ENCODE results near the gene C20orf204.

C20orf204 gene

DNA sequence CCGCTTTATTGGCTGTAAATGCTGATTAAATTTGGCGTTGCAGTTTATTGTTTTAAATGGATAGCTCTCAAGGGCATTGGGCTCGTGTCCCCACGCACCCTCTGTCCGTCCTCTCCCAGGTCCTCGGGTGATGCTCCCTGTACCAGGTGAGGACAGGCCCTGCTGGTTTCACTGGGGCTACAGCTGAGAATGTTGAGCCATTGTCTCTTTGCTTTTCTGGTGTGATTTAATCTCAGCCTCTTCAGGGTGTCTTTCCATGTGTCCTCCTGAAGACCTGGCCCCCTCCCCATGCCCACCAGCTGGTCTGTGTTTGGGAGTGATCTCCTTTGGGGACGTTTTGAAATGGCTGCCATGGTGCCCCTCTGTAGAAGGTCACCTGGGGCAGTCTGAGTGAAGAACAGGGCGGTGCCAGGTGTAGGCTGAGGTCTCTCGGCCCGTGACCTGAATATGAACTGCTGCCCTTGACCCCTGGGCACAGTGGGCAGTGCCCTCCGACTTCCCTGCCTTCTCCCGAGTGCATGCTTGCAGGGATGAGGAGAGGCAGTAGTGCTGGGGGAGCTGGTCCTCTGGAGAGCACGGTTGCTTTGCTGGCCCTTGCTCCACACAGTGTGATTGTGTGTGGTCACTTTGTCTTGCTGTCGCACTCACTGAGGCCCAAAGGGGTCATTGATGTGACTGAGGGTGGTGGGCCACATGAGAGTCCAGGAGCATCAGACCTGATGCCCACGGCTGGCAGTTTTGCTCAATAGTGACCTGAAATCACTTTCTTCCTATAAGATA lies 12.4 kb upstream of the C20orf204 start:
- no peak for DNase-seq (ENCODE audit: low spot score)
- no peak for TF ChIP-seq CTCF (IDR thresholded peaks at IDR 0.05; ENCODE audit: extremely low read depth, missing control alignments)

GRCh38 chr20:64024141-64024990 lies 11.6 kb upstream of the C20orf204 start:
- DNase-seq (ENCODE audit: low spot score) = no peak
- TF ChIP-seq CTCF (IDR thresholded peaks at IDR 0.05; ENCODE audit: extremely low read depth, missing control alignments) = no peak

DNA sequence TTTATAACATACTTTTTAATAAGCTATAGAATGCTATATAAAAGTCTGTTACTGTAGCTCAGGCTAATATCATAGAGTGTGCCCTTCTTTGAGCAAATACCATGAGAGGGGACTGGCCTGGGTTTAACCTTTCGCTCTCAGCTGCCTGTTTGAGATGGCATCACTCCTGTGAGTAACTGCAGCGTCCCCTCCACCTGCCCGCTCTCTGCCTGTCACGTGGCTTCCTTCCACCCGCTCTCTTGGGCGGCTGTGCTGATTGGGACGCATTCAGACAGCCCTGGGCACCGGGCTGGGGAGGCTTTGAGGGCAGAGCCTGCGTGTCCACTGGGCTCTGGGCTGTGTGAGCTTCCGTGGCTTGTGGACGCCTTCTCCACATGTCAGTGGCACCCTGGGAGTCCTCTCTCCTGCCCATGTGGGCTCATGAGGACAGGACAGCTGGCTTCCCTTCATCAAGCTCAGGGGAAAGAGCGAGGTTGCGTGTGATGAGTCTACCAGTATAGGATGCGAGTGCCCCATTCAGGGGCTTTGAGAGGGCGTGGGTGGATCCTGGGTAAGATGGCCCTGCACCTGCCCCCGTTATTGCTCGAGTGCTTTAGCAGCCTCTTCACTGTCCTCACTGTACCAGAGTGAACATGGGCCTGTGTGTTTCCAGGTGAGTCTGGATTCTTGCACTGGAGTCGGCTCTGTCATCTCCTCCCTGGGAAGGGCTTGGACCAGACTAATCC lies 10.7 kb upstream of the C20orf204 start:
- no peak for DNase-seq (ENCODE audit: low spot score)
- no peak for TF ChIP-seq CTCF (IDR thresholded peaks at IDR 0.05; ENCODE audit: extremely low read depth, missing control alignments)

GRCh38 chr20:64025826-64026412 lies 10.1 kb upstream of the C20orf204 start:
- TF ChIP-seq CTCF (IDR thresholded peaks at IDR 0.05; ENCODE audit: extremely low read depth, missing control alignments) = no peak
- no peak for DNase-seq (ENCODE audit: low spot score)

DNA sequence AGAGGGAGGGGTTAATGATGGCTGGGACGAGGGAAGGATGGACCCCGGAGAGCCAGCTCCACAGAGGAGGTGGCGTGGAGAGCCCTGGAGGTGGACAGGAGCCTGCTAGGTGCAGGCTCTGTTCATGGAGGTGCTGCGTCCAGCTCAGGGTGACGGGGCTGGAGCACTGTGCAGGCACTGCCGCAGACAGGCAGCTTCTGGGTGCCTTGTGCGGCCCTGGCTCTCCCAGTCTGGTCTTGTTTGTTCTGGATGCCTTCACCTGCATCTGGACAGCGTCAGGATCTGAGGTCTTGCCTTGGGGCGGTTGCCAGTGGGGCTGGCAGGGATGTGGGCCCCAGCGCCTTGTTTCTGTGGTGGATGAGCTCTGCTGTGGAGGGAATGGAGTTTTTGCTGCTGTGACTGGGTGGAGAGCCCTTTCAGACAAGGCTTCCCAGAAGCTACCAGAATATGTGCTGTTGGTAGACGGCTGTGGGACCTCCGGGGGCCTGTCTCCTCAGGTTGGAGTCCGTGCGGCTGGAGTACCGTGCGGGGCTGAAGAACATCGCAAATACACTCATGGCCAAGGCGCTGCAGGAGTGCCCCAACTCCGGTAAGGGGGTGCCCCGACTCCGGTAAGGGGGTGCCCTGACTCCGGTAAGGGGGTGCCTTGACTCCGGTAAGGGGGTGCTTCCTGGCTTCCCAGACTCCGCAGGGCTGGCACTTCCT lies 7.8 kb upstream of the C20orf204 start:
- no peak for TF ChIP-seq CTCF (IDR thresholded peaks at IDR 0.05; ENCODE audit: extremely low read depth, missing control alignments)
- DNase-seq (ENCODE audit: low spot score) = no peak

DNA sequence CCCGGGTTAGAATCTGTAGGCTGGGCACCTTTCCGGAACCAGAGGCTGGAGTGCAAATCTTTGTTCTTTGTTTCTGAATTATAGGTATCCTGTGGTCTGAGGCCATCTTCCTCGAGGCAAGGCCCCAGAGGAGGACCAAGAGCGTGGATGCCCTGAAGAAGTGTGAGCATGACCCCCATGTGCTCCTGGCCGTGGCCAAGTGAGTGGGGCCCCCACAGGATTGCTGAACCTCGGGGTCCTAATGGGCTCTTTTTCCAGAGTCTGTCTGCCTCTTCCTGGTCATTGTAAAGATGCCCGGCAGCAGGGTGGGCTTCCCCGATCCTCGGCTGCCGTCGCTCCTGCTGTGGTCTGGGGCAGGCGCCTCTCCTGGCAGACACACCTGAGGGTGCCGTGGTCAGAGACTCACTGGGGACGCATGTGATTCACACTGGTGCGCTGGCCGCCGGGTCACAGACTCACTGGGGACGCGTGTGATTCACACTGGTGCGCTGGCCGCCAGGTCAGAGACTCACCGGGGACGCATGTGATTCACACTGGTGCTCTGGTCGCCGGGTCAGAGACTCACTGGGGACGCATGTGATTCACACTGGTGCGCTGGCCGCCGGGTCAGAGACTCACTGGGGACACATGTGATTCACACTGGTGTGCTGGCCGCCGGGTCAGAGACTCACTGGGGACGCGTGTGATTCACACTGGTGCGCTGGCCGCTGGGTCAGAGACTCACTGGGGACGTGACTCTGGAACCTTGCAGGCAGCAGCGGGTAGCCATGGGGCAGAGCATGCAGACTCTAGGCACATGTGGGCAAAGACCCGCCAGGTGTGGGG lies 6.5 kb upstream of the C20orf204 start:
- no peak for DNase-seq (ENCODE audit: low spot score)
- TF ChIP-seq CTCF (IDR thresholded peaks at IDR 0.05; ENCODE audit: extremely low read depth, missing control alignments) = no peak
